Thoracic aorta endothelial cell (primary cell): ENCODE results near the gene OR52E5. TPM values are rescaled to one million over a fixed set of nuclear protein-coding genes. Genes with fewer than 3 reads are reported as not detected.

Source experiments
- total RNA-seq: library from RNA; depleted of rRNA; stranded (reverse); fragments of >200 nt; gene quantifications from 2 replicates; pipeline ENCODE4 v1.2.3, GENCODE V29; 2012

The OR52E5 gene
- total RNA-seq: not detected in 2 replicates

GRCh38 chr11:5892908-5893307, at the start of gene OR52E5:
Gene OR52E5, plus strand, starts transcription at chr11:5893208. Its CDS starts 7,569 bp downstream, at chr11:5900777.

GRCh38 chr11:5857590-5857989, 35.4 kb upstream of the OR52E5 start, which contains the start of gene OR52E8:
Gene OR52E8, minus strand, starts transcription at chr11:5857690. Its CDS starts 0 bp downstream, at chr11:5857690.

GRCh38 chr11:5880329-5880728, 12.7 kb upstream of the OR52E5 start, which contains the start of gene OR52E4:
Gene OR52E4, plus strand, starts transcription at chr11:5880629. Its CDS starts 3,664 bp downstream, at chr11:5884293.

DNA sequence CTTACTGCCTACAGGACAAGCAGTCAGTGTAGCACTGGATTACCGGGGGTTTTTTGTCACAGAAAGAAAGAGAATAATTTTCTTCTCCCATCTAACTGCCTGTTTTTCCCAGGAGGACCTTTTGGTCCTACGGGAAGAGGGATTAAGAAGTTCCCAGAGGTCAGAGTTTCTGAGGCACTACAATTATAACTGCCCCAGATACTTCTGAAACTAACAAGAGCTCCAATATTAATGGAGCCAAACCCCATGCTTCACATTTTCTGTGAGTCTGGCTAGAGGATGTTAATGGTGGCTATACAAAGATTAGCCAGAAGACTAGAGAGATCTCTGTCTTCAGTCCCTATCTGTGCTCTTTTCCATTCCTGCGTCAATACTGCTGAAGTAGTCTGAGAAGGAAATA, 48.9 kb downstream of the OR52E5 start, which contains the start of gene OR56A3:
TSS of gene OR56A3 (plus strand) at position 301 of the 400 bp plus-strand sequence. CDS start 5,096 bp downstream, outside the sequence.

Other genes starting within 250 kb of the OR52E5 start
- 71.9 and 92.7 TPM in 2 replicates for gene TRIM5, start 208.1 kb upstream of the OR52E5 start, total RNA-seq
- 114 and 115 TPM in 2 replicates for gene TRIM22, start 203.4 kb upstream of the OR52E5 start, total RNA-seq
- gene OR56B1, start 156.8 kb upstream of the OR52E5 start, total RNA-seq: not detected in 2 replicates
- not detected in 2 replicates for gene OR52N4, start 139.0 kb upstream of the OR52E5 start, total RNA-seq
- 0.07 TPM in 1 of 2 replicates, not detected in the other for gene OR52N5, start 109.9 kb upstream of the OR52E5 start, total RNA-seq
- gene OR52N1, start 101.9 kb upstream of the OR52E5 start, total RNA-seq: not detected in 2 replicates
- not detected in 2 replicates for gene OR52N2, start 84.3 kb upstream of the OR52E5 start, total RNA-seq
- not detected in 2 replicates for gene OR52E6, start 51.3 kb upstream of the OR52E5 start, total RNA-seq
- not detected in 2 replicates for gene OR52E8, start 35.5 kb upstream of the OR52E5 start, total RNA-seq
- gene OR52E4, start 12.6 kb upstream of the OR52E5 start, total RNA-seq: not detected in 2 replicates
- gene OR56A3, start 49.0 kb downstream of the OR52E5 start, total RNA-seq: not detected in 2 replicates
- not detected in 2 replicates for gene OR56A5, start 75.3 kb downstream of the OR52E5 start, total RNA-seq
- not detected in 2 replicates for gene OR52L1, start 93.8 kb downstream of the OR52E5 start, total RNA-seq
- not detected in 2 replicates for gene OR56A4, start 113.7 kb downstream of the OR52E5 start, total RNA-seq
- under 0.01 TPM in 1 of 2 replicates, not detected in the other for gene OR56A1, start 137.6 kb downstream of the OR52E5 start, total RNA-seq
- not detected in 2 replicates for gene OR56B4, start 214.5 kb downstream of the OR52E5 start, total RNA-seq